ENCODE measurements around the gene SH3RF2.
"Not testable (repeated sequence)": the region's sequence is repeated elsewhere in the genome, so short reads cannot be mapped to it uniquely, and the experiment has no call there.

Gene SH3RF2

GRCh38 chr5:146079695-146080373 is 143.5 kb downstream of the SH3RF2 start:
- no peak for DNase-seq (ENCODE audit: low spot score)

GRCh38 chr5:146081556-146081955 is 145.2 kb downstream of the SH3RF2 start:
- DNase-seq (ENCODE audit: low spot score), result no peak

- DNase-seq (ENCODE audit: low spot score), result no peak
Measured at GRCh38 chr5:146082798-146083197, 146.4 kb downstream of the SH3RF2 start.

- DNase-seq (ENCODE audit: low spot score), result no peak
Measured at GRCh38 chr5:146084376-146084775, 148.0 kb downstream of the SH3RF2 start.

- DNase-seq (ENCODE audit: low spot score), result no peak
Measured at GRCh38 chr5:146088098-146088497, 151.7 kb downstream of the SH3RF2 start.

GRCh38 chr5:146089287-146089686 is 152.9 kb downstream of the SH3RF2 start:
- no peak for DNase-seq (ENCODE audit: low spot score)

- no peak for DNase-seq (ENCODE audit: low spot score)
Measured at GRCh38 chr5:146091881-146092280, 155.5 kb downstream of the SH3RF2 start.

- DNase-seq (ENCODE audit: low spot score), result no peak
Measured at GRCh38 chr5:146098047-146098446, 161.7 kb downstream of the SH3RF2 start.

GRCh38 chr5:146101646-146102045 is 165.3 kb downstream of the SH3RF2 start:
- DNase-seq (ENCODE audit: low spot score), result peak; percentile 26

- DNase-seq (ENCODE audit: low spot score), result no peak
Measured at GRCh38 chr5:146103594-146103993, 167.2 kb downstream of the SH3RF2 start.

GRCh38 chr5:146105477-146105876 is 169.1 kb downstream of the SH3RF2 start, which contains the start of gene PLAC8L1:
Gene PLAC8L1, minus strand, starts transcription at chr5:146105577. Its CDS starts 1,266 bp downstream, at chr5:146104311.
- DNase-seq (ENCODE audit: low spot score), result no peak

- DNase-seq (ENCODE audit: low spot score), result no peak
Measured at GRCh38 chr5:146107901-146108300, 171.5 kb downstream of the SH3RF2 start.

- DNase-seq (ENCODE audit: low spot score), result not testable (repeated sequence)
Measured at GRCh38 chr5:146108870-146109269, 172.5 kb downstream of the SH3RF2 start.

GRCh38 chr5:146109379-146109778 is 173.0 kb downstream of the SH3RF2 start:
- no peak for DNase-seq (ENCODE audit: low spot score)

- DNase-seq (ENCODE audit: low spot score), result no peak
Measured at GRCh38 chr5:146111409-146111808, 175.0 kb downstream of the SH3RF2 start.

- DNase-seq (ENCODE audit: low spot score), result no peak
Measured at GRCh38 chr5:146112476-146112875, 176.1 kb downstream of the SH3RF2 start.
